G401 (cell line): ENCODE results near the gene KIAA0825. TPM values are rescaled to one million over a fixed set of nuclear protein-coding genes. Genes with fewer than 3 reads are reported as not detected.
"Not testable (repeated sequence)": the region's sequence is repeated elsewhere in the genome, so short reads cannot be mapped to it uniquely, and the experiment has no call there.

ENCODE experiments used
- DNase-seq: peaks from one replicate; pipeline ENCODE4 v3.0.0-alpha.2; 2015; ENCODE audit warnings: low spot score
- in situ Hi-C: cut with HindIII; loops from 2 replicates; pipeline ENCODE4 v1.10.0; 2016; ENCODE audit warnings: low sequenced_read_pairs, mixed read lengths
- total RNA-seq: library from RNA; depleted of rRNA; stranded (reverse); fragments of >200 nt; shearing (Covaris generic); gene quantifications from 2 replicates; pipeline ENCODE4 v1.2.3, GENCODE V29; 2014

The KIAA0825 gene
- total RNA-seq, 1 experiment from 2014 or later, result 3.3 TPM

- no peak for DNase-seq
- in situ Hi-C loops, result no loop called here
Measured at GRCh38 chr5:94577466-94578245, 40.7 kb downstream of the KIAA0825 start.

- no peak for DNase-seq
- in situ Hi-C loops, result no loop called here
Measured at GRCh38 chr5:94575196-94575595, 43.2 kb downstream of the KIAA0825 start.

- DNase-seq, in situ Hi-C loops: not testable (repeated sequence)
Measured at GRCh38 chr5:94573349-94573748, 45.1 kb downstream of the KIAA0825 start.

GRCh38 chr5:94571415-94571814 is 47.0 kb downstream of the KIAA0825 start:
- DNase-seq, result no peak
- in situ Hi-C loops, result no loop called here

DNA sequence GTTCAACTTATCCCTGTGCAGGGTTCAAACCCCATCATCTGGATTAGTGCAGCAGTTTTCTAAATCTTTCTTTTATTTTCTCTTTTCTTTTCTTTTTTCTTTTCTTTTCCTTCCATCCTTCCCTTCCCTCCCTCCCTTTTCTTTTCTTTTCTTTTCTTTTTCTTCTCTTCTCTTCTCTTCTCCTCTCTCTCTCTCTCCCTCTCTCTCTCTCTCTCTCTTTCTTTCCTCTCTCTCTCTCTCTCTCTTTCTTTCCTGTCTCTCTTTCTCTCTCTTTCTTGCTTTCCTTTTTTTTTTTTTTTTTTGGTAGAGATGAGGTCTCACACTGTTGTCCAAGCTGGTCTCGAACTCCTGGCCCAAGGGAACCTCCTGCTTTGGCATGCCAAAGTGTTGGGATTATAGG is 53.6 kb downstream of the KIAA0825 start:
- DNase-seq, result no peak
- in situ Hi-C loops, result no loop called here

DNA sequence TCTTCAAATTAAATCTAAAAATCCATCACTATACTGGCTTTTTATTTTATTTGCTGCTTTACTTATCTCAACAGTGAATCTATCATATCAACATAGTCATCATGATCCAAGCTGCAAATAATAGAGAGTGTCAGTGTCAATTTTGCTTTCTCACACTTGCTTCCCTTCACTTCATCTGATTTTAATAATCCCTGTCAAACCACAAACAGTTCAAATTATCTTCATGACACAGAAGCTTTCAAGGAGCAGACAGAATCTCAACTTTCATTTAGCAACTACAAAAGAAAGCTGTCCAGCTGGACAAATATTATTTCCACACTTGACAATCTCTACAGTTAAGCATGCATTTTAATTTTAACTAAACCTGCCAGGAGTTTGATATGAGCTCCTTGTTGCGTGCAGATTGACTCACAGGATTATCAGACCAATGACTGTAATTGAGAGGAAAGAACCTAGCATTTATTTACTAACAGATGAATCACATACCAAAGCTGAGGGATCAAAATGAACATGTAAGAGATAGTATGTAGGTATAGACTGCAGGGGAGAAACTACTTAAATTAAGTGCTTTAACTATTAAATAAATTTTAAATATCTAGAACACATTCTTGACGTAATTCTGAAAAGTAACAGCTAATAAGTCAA is 56.0 kb downstream of the KIAA0825 start:
- in situ Hi-C loops, result no loop called here
- DNase-seq, result no peak

- no peak for DNase-seq
- in situ Hi-C loops, result no loop called here
Measured at GRCh38 chr5:94558028-94558427, 60.4 kb downstream of the KIAA0825 start.

DNA sequence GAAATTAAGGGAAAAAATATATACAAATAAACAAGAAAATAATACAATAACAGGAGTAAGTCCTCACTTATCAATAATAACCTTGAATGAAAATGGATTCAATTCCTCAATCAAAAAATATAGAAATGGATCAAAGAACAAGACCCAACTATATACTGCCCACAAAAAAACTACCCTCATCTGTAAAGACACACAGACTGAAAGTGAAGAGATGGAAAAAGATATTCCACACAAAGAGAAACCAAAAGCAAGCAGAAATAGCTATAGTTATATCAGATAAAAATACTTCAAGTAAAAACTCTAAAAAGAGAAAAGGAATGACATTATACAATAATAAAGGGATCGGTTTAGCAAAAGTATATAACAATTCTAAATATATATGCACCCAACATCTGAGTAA is 66.5 kb downstream of the KIAA0825 start:
- in situ Hi-C loops, result no loop called here
- no peak for DNase-seq

GRCh38 chr5:94545870-94546625 is 72.4 kb downstream of the KIAA0825 start:
- no peak for DNase-seq
- in situ Hi-C loops, result no loop called here

GRCh38 chr5:94544875-94545547 is 73.4 kb downstream of the KIAA0825 start:
- no peak for DNase-seq
- in situ Hi-C loops, result no loop called here

DNA sequence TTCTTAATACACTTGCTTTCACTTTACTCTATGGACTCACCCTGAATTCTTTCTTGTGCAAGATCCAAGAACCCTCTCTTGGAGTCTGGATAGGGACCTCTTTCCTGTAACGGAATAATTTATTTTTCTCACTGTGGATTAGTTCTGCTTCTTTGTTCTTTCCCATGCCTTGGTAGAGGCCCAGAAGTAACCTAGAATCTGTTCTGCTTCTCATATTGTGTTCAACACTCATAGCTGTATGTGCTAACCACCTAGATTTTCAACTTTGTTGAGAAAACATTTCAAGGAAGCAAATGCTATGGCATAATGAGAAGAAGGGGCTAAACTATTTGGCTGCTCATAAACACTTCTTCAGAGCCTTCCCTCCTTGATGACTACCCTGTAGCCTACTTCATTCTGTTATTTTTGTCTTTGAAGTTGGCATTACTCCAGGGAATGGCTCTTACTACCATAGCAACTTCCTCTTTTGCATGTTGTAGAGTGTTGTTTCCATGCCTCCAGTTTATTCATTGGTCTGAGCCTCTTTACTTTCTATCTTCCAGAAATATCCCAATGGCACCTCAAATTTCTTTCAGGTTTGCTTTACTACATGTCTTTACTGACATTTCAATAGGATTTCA is 74.3 kb downstream of the KIAA0825 start:
- in situ Hi-C loops, result no loop called here

GRCh38 chr5:94540856-94541494 is 77.4 kb downstream of the KIAA0825 start:
- in situ Hi-C loops, result no loop called here
- DNase-seq, result no peak

More for the DNA sequence above, 74.3 kb downstream of the KIAA0825 start:
- no peak for DNase-seq

DNA sequence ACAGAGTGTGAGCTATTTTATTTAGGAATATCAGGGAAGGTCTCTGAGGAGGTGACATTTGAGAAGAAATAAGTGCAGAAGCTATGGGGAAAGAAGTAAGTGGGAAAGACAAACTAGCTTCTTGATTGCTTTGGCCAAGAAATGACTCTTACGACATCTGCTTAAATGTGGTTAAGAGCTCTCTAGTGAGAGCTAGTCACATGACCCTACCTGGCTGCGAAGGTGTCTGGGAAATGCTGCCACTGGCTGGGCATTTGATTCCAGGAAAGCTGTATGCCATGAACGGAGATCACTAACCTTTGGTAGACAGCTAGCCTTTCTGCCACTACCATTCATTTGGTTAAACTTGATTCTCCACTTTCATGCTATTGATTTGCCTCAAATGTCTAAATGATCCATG is 80.1 kb downstream of the KIAA0825 start:
- in situ Hi-C loops, result no loop called here
- DNase-seq, result no peak

GRCh38 chr5:94526706-94527105 is 91.7 kb downstream of the KIAA0825 start:
- DNase-seq, result no peak
- in situ Hi-C loops, result no loop called here

DNA sequence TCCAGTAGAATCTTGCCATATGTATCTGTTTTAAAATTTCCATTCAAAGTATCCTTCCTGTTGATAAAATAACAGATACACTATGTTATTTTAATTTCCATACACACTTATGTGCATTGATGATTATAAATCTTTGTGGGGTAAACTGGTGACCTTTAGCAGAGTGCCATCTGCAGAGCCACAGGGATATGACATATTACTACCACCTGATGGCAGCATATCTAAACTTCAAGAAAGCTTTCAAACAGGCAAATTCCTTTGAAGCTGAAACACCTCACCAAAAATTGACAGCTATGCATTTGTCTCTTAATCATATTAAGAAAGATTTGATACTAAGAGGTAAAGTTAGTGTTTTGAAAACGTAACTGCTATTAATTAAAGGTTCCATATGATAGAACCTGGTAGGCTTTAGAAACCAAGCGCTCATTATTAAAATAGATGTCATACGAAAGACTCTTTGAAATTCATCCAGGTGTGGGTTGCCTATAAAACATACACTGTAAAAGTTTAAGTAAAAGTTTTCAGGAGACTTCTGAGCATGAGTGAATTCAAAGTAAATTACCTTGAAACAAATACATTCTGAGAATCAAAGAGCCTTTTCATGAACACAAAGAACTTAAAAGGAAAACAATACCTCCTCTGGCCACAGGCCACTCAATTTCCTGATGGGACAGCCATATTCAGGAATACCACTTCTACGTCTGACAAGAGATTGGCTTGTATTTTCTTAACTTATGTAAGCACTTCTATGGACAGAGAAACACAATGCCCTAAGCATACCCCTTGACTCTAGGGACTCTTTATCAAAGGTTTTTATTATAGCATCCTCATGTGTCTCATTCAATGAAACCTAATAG is 93.3 kb downstream of the KIAA0825 start:
- peak; percentile 84 for DNase-seq
- in situ Hi-C loops, result no loop called here

- in situ Hi-C loops, result no loop called here
Measured at GRCh38 chr5:94523018-94523417, 95.4 kb downstream of the KIAA0825 start.

DNA sequence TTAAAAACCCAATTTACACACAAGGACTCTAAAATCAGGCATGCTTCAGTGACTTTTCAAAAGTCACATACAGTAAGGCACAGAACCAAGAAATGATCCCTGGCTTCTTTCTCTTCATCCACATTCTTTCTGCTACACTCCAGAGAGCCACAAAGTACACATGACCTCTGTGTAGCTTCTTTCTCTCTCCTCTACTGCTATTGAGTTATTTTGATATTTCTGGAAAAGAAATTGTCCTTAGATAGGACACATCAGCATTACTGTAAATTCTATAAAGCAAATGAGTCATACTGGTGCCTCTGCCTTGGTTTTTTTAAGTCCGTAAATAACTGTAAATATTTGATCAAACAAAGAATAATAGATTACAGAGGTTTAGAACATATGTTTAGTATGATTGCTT is 96.3 kb downstream of the KIAA0825 start:
- in situ Hi-C loops, result no loop called here
- no peak for DNase-seq

More at GRCh38 chr5:94523018-94523417, 95.4 kb downstream of the KIAA0825 start:
- DNase-seq, result no peak
